Activated naive CD8-positive, alpha-beta T cell treated with anti-CD3 and anti-CD28 coated beads, Interleukin-2, amount 50 U/mL, for 16 hours (primary cell): ENCODE data around the gene NDUFS7.

Source experiments
- DNase-seq: peaks from one replicate; pipeline ENCODE4 v3.0.0-alpha.2; 2020; ENCODE audit warnings: low read depth, low spot score

The NDUFS7 gene

GRCh38 chr19:1400281-1401137, 16.8 kb downstream of the NDUFS7 start:
- DNase-seq = no peak

DNA sequence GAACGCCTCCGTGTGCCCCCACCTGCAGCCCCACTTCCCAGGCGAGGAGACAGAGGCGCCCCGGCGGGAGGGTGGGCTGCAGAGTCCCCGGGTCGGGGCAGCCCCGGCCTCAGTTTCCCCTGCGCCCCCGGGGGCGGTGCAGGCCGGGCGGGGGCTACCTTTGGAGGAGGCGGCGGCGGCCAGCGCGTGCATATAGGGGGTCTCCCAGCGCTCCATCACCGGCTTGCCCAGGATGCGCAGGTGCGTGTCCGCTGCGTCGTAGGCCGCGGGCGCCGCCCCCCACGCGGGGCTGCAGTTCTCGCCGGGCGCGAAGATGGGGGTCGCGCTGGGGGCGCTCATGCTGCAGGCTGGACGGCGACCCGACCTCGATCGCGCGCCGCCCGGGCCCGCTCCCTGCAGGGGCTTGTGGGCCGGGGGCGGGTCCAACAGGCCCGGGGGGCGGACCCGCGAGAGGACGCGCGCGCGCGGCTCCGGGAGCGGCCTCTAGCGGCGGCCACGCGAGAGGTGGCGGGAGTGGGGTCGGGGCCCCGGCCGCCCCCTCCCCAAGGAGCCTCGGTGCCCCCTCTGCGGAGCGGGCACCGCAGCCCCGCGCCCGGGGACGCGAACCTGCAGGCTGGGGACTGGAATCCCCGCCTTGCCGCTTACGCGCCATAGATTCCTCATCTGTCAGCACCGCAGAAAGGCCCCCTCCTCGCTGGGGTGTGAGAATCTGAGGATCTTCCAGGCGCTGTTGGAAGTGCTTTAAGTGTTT, 17.6 kb downstream of the NDUFS7 start, which contains the start of gene GAMT:
Gene GAMT, minus strand, starts transcription at position 405 of the 751 bp plus-strand sequence. Its CDS starts 66 bp downstream, at position 339.
- DNase-seq = no peak

- DNase-seq = no peak
These were observed 18.1 kb downstream of the NDUFS7 start for GRCh38 chr19:1401889-1402217.

- DNase-seq = no peak
These were observed 18.8 kb downstream of the NDUFS7 start for GRCh38 chr19:1402411-1403070.

- DNase-seq = peak; percentile 97
These were observed 23.2 kb downstream of the NDUFS7 start for GRCh38 chr19:1406774-1407527.

DNA sequence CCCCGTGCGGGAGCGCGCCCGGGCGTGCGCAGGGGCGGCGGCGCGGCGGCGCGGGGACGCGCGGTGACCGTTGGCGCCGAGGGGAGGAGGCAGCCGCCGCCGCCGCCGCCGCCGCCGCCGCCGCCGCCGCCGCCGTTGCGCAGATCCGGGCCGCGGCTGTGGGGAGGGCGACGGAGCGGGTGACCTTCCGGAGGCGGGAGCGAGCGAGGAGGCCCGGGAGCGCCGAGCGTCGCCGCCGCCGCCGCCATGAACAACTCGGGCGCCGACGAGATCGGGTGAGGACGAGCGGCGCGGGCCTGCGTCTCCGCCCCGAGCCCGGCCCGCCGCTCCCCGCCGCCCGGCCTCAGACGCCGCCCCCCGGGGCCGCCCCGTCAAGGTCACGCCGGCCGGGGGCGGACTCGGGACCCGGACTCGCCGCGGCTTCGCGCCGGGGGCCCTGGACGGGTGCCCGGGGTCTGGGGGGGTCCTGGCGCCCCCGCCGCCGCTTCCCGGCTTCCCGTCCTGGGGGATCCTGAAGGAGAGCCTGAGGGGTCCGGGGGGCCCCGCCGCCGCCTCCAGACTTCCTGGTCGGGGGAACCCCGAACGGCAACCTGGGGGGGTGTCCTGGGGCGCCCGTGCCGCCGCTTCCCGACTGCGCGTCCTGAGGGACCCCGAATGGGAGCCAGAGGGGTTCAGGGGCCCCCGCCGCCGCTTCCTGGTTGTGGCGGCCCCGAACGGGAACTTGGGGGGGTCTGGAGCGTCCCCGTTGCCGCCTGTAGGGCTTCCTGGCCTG, 24.0 kb downstream of the NDUFS7 start, which contains the start of gene DAZAP1:
Gene DAZAP1, plus strand, starts transcription at position 59 of the 772 bp plus-strand sequence. Its CDS starts 188 bp downstream, at position 247.
- no peak for DNase-seq

- peak; percentile 15 for DNase-seq
These were observed 24.8 kb downstream of the NDUFS7 start for GRCh38 chr19:1408300-1409203.

- DNase-seq = no peak
These were observed 25.7 kb downstream of the NDUFS7 start for GRCh38 chr19:1409204-1410005.

- DNase-seq = no peak
These were observed 26.6 kb downstream of the NDUFS7 start for GRCh38 chr19:1410136-1410786.

DNA sequence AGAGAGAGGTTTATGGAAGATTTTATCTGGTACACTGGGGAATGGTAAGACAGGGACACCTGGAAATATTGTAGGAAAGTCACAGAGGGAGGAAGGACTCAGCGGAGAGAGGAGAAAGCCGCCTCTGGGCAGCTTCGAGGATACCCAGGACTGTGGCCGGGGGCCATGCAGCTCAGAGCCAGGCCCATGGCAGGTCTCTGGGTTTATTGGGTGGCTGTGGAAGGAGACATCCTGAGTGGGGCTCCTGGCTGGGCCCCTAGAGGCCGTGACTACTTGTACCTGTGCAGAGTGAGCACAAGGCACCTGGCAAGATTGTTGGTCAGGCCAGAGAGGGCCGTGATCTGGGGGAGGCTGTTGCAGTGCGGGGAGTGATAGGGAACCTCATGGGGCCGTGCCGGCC, 27.1 kb downstream of the NDUFS7 start:
- DNase-seq = no peak

DNA sequence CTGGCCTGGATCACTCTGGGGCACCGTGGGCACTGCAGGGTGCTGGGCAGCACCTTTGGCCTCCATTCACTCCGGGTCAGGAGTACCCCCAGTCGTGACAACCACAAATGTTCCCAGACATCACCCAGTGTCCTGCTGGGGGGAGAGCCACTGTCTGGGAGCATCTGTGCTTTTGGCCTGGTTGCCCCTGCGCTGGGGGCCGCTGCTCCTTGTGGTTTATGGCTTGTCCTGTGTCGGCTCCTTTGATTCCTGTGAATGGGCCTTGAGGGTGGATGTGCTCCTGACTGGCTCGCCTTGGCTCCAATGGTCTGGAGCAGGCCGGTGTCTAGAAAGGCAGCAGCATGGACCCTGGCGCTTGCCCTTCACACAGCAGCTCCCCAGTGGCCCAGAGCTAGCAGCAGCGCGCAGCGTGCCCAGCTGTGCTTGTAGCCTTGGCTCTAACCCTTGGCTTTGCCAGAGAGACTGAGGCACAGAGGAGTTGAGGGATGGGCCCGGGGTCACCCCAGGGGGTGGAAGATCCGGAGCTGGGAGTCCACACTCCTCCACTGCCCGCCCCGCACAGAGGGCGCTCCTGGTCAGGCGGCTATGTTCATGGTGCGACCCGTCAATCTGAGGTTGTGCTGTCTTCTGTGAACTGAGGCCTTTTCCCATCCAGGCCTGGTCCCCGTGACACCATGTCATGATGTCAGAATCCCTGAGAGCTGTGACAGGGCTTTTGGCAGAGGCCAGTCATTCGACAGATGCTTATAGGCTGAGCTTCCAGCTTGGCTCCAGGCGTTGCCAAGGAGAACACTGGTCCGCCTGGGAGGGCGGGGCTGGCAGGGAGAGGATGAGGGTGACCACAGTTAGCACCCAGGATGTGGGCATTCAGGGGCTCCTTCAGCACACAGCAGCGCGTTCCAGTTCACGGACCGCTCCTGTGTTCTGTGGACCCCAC, 27.8 kb downstream of the NDUFS7 start:
- no peak for DNase-seq

DNA sequence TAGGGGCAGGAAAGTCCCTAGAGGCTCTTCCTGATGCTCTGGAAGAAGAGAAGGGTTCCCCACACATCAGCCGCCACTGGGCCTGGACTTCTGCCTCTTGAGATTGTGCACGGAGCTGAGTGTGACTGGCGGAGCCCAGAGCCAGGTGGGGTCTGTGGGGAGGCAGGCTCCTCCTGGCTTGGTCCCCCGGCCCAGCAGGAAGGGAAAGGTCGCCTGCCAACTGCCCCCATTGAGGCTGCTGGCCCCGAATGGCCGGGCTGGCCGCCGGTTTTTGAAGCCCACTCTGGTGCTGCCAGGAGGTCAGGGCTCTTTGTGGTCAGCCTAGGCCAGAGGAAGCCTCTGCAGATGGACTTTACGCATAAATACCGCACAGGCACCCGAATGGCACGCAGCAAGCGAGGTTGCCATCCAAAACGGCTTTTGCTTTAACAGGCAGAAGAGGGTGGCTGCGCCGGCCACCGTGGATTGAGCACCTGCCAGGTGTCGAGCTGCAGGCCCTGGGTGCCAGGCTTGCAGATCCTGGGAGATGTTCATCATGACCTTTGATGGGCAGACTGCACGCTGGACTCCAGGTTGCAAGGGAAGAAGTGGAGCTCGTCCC, 28.7 kb downstream of the NDUFS7 start:
- no peak for DNase-seq

- no peak for DNase-seq
These were observed 29.5 kb downstream of the NDUFS7 start for GRCh38 chr19:1412995-1413800.

GRCh38 chr19:1416014-1416841, 32.5 kb downstream of the NDUFS7 start:
- DNase-seq = no peak

DNA sequence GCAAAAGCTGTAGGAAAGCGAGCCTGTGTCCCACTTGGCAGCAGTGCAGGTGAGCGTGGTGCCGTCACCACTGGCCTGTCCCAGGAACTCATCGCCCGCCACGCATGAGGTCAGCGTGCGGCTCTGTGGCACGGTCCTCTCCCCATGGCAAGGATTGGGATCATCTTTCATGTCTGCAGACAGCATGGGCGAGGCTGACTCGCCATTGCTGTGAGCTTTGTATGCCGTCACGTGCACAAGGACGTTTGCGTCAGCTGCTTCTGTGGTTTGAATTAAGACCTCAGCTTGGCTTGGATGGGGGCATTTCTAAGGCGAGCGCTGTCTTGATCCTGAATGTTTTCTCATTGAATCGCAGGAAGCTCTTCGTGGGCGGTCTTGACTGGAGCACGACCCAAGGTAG, 33.4 kb downstream of the NDUFS7 start:
- no peak for DNase-seq
